OCI-LY1 (cell line): Measurements from ENCODE around the gene RGS11.

ENCODE experiments used
- CTCF ChIP-seq: fragments of 200-600 bp; sonication (generic), shearing (Covaris generic); IDR thresholded peaks from 2 replicates; pipeline ENCODE4 v1.5.1; 2017; ENCODE audit warnings: mild to moderate bottlenecking, antibody characterized with exemption, low read length, moderate library complexity, mixed read lengths
- EZH2 ChIP-seq: fragments of 200-600 bp; sonication (generic), shearing (Covaris generic); IDR thresholded peaks from 2 replicates; pipeline ENCODE4 v1.8.0; 2017; ENCODE audit warnings: borderline replicate concordance, mixed run types, mild to moderate bottlenecking, antibody characterized with exemption, low read length, moderate library complexity, mixed read lengths

- no peak for TF ChIP-seq CTCF
- TF ChIP-seq EZH2 = no peak
These were observed 33.5 kb downstream of the RGS11 start for GRCh38 chr16:242281-242680.
